GM12891 (cell line): Measurements from ENCODE around the gene CCDC182.

ENCODE experiments used
- POLR2A ChIP-seq: IDR thresholded peaks from 2 replicates; pipeline ENCODE4 v1.6.1; 2011; ENCODE audit warnings: low read depth, low read length, control low read depth
- POLR2AphosphoS5 ChIP-seq: IDR thresholded peaks from 2 replicates; pipeline ENCODE4 v1.6.1; 2011; ENCODE audit warnings: low read depth, low read length, control low read depth
- TAF1 ChIP-seq: IDR thresholded peaks from 2 replicates; pipeline ENCODE4 v1.6.1; 2011; ENCODE audit warnings: low read depth, low read length, control low read depth

- TF ChIP-seq POLR2A (no peak), POLR2AphosphoS5 (no peak), TAF1 (no peak)
Observed at GRCh38 chr17:57730026-57730701, 14.9 kb downstream of the CCDC182 start.
